A549 (cell line): Measurements from ENCODE around the gene GRIK1. TPM values are rescaled to one million over a fixed set of nuclear protein-coding genes. Genes with fewer than 3 reads are reported as not detected.

Experiments
- ATAC-seq, 2 experiments: fragments of 200-7000 bp in 1 of 2; fragments of >200 bp in 1 of 2; cut with Nextera tagmentation in 1 of 2; cut with Tn5 transposase in 1 of 2; 3 replicates each; pipeline versions ENCODE4 v1.8.0 to v1.9.1; 2018 to 2020; ENCODE audit warnings: mild to moderate bottlenecking in 1 of 2, moderate library complexity in 1 of 2
- CTCF ChIA-PET: fragments of 300-600 bp; sonication (Branson Sonifier 250); formaldehyde crosslinking; extraction: SDS; loops from one replicate; lab custom pipeline; 2021; ENCODE audit warnings: antibody characterized with exemption, inconsistent platforms; lab: Yijun Ruan, JAX
- POLR2A ChIA-PET: fragments of 350-600 bp; formaldehyde crosslinking; extraction: SDS; loops from one replicate; lab custom pipeline; 2021; ENCODE audit warnings: antibody characterized with exemption, inconsistent platforms; lab: Yijun Ruan, JAX
- DNase-seq, 2 experiments: peaks; one replicate each; pipeline versions ENCODE4 v3.0.0 to v3.0.0-alpha.2; 2011 to 2016; ENCODE audit warnings: low read depth in 1 of 2, low spot score in 1 of 2
- FAIRE-seq: peaks from 2 replicates; lab custom pipeline; 2011; peaks lifted over from hg19 to GRCh38; lab: Jason Lieb, UNC
- H3K27ac ChIP-seq, 2 experiments: fragments of >200 bp; sonication (Bioruptor Twin); formaldehyde crosslinking; 3 replicates each; pipeline ENCODE4 v1.5.1; 2016 to 2017
- H3K4me1 ChIP-seq: fragments of >200 bp; sonication (Bioruptor Twin); formaldehyde crosslinking; 3 replicates; pipeline ENCODE4 v1.6.1; 2016
- H3K4me2 ChIP-seq: fragments of >200 bp; sonication (Bioruptor Twin); formaldehyde crosslinking; 3 replicates; pipeline ENCODE4 v1.6.1; 2016
- H3K4me3 ChIP-seq: fragments of >200 bp; sonication (Bioruptor Twin); formaldehyde crosslinking; 3 replicates; pipeline ENCODE4 v1.5.1; 2016
- H3K9me3 ChIP-seq: fragments of >200 bp; sonication (Bioruptor Twin); formaldehyde crosslinking; 3 replicates; pipeline ENCODE4 v1.6.1; 2016
- CHD2 ChIP-seq: fragments of 150-350 bp; IDR thresholded peaks from 2 replicates; pipeline ENCODE4 v1.6.1; 2014; ENCODE audit warnings: low read length; ENCODE audit not compliant: partially characterized antibody
- FOSB ChIP-seq: fragments of 250-450 bp; sonication (Bioruptor Pico); IDR thresholded peaks from 2 replicates; pipeline ENCODE4 v1.5.0; 2020; ENCODE audit warnings: mild to moderate bottlenecking, moderate library complexity
- FOSL2 ChIP-seq, 2 experiments: fragments of 450-650 bp in 1 of 2; fragments of >200 bp in 1 of 2; sonication (Bioruptor Twin) in 1 of 2; formaldehyde crosslinking; IDR thresholded peaks; 2 replicates each; pipeline versions ENCODE4 v1.5.0 to v1.6.1; 2016 to 2020; ENCODE audit warnings: mild to moderate bottlenecking in 1 of 2, moderate library complexity in 1 of 2
- FOXS1 ChIP-seq: fragments of 250-450 bp; sonication (Bioruptor Pico); IDR thresholded peaks from 2 replicates; pipeline ENCODE4 v1.5.0; 2020; ENCODE audit warnings: mild to moderate bottlenecking, moderate library complexity
- JUN ChIP-seq, 2 experiments: fragments of >200 bp; sonication (Bioruptor Twin); formaldehyde crosslinking; IDR thresholded peaks; 2 replicates in 1 of 2; 3 replicates in 1 of 2; pipeline ENCODE4 v1.6.1; 2016 to 2017
- MAFK ChIP-seq: fragments of 450-650 bp; IDR thresholded peaks from 2 replicates; pipeline ENCODE4 v1.6.1; 2014; ENCODE audit not compliant: partially characterized antibody
- MYC ChIP-seq: IDR thresholded peaks from 2 replicates; pipeline ENCODE4 v1.6.1; 2012; ENCODE audit warnings: mild to moderate bottlenecking, inconsistent platforms, low read length, improper control_type of control experiment, borderline replicate concordance
- NFE2L2 ChIP-seq: fragments of 150-350 bp; conservative IDR thresholded peaks from 2 replicates; pipeline ENCODE4 v1.6.1; 2014; ENCODE audit warnings: low read length
- POLR2A ChIP-seq: IDR thresholded peaks from 2 replicates; pipeline ENCODE4 v1.6.1; 2012; ENCODE audit warnings: mild to moderate bottlenecking, low read length
- WGBS: methylation state at CpG from one replicate; pipeline ENCODE4 v1.1.6; 2017; ENCODE audit errors: missing lambda C conversion rate; 5-methylcytosine and 5-hydroxymethylcytosine counted together
- polyA plus RNA-seq, 4 experiments: library from polyadenylated mRNA; depleted of rRNA in 3 of 4; stranded (reverse); fragments of >200 nt; fragmentation: RNase III in 1 of 4; extraction: RNeasy Plus Mini Kit Qiagen cat#74134 plus additional on column Dnase treatment in 1 of 4; gene quantifications; 2 replicates in 3 of 4; 3 replicates in 1 of 4; pipeline ENCODE4 v1.2.3, GENCODE V29; 2011 to 2017
- TF ChIP-seq, protein P1 (sequence below): fragments of >200 bp; sonication (Bioruptor Twin); formaldehyde crosslinking; IDR thresholded peaks from 3 replicates; pipeline ENCODE4 v1.5.1; 2016
- TF ChIP-seq, protein P2 (sequence below): fragments of 200-600 bp; sonication (generic); IDR thresholded peaks from 2 replicates; pipeline ENCODE4 v1.6.1; 2016; ENCODE audit warnings: antibody characterized with exemption, mild to moderate bottlenecking, moderate library complexity
- TF ChIP-seq, protein P3 (sequence below): IDR thresholded peaks from 2 replicates; pipeline ENCODE4 v1.6.1; 2012; ENCODE audit warnings: low read depth, borderline replicate concordance
- TF ChIP-seq, protein P4 (sequence below): IDR thresholded peaks from 2 replicates; pipeline ENCODE4 v1.6.1; 2012

Gene GRIK1
- polyA plus RNA-seq, 2 of the 4 experiments (the other 2 are of a cell fraction), result not detected

DNA sequence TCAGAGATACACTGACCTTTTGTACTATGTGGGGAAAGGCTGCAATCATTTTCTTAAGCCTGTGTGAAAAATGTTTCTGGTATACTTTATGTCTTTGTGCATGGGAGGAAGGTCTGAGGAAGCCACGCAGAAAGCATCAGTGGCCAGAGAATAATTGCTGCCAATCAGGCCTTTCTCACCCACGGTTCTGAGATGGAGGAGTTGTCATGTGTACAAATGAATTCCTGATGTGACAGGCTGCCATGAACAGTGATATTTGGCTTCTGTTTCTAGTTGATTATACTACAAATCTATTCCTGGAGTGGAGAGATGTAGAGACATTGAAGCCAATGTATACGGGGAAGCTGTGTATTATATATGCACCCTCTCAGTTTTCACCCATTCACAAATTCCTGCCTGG, 142.6 kb downstream of the GRIK1 start:
- no peaks in the 10 kb centered on the region for H3K4me1 ChIP-seq
- no peak overlapping the region for H3K4me2 ChIP-seq
- 13% methylated on average over 3 of the region's 3 CpGs for WGBS
- H3K9me3 ChIP-seq, result no peaks in the 10 kb centered on the region
- ChIA-PET CTCF (no interaction called here), POLR2A (interaction anchor here (0.5 kb wide), 1 partner anchor 35 kb away, joined by 4 read pairs; no protein-coding TSS in a partner anchor)
- H3K27ac ChIP-seq, result no peak overlapping the region
- TF ChIP-seq, protein P1, sequence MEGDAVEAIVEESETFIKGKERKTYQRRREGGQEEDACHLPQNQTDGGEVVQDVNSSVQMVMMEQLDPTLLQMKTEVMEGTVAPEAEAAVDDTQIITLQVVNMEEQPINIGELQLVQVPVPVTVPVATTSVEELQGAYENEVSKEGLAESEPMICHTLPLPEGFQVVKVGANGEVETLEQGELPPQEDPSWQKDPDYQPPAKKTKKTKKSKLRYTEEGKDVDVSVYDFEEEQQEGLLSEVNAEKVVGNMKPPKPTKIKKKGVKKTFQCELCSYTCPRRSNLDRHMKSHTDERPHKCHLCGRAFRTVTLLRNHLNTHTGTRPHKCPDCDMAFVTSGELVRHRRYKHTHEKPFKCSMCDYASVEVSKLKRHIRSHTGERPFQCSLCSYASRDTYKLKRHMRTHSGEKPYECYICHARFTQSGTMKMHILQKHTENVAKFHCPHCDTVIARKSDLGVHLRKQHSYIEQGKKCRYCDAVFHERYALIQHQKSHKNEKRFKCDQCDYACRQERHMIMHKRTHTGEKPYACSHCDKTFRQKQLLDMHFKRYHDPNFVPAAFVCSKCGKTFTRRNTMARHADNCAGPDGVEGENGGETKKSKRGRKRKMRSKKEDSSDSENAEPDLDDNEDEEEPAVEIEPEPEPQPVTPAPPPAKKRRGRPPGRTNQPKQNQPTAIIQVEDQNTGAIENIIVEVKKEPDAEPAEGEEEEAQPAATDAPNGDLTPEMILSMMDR, result no peak
- no peak for TF ChIP-seq MYC
- TF ChIP-seq FOSB (CRISPR knock-in tag), result no peak
- no peak for TF ChIP-seq CHD2
- TF ChIP-seq, protein P2, sequence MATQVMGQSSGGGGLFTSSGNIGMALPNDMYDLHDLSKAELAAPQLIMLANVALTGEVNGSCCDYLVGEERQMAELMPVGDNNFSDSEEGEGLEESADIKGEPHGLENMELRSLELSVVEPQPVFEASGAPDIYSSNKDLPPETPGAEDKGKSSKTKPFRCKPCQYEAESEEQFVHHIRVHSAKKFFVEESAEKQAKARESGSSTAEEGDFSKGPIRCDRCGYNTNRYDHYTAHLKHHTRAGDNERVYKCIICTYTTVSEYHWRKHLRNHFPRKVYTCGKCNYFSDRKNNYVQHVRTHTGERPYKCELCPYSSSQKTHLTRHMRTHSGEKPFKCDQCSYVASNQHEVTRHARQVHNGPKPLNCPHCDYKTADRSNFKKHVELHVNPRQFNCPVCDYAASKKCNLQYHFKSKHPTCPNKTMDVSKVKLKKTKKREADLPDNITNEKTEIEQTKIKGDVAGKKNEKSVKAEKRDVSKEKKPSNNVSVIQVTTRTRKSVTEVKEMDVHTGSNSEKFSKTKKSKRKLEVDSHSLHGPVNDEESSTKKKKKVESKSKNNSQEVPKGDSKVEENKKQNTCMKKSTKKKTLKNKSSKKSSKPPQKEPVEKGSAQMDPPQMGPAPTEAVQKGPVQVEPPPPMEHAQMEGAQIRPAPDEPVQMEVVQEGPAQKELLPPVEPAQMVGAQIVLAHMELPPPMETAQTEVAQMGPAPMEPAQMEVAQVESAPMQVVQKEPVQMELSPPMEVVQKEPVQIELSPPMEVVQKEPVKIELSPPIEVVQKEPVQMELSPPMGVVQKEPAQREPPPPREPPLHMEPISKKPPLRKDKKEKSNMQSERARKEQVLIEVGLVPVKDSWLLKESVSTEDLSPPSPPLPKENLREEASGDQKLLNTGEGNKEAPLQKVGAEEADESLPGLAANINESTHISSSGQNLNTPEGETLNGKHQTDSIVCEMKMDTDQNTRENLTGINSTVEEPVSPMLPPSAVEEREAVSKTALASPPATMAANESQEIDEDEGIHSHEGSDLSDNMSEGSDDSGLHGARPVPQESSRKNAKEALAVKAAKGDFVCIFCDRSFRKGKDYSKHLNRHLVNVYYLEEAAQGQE, result no peak
- TF ChIP-seq POLR2A, result no peak
- no peak for TF ChIP-seq NFE2L2
- TF ChIP-seq, protein P3, sequence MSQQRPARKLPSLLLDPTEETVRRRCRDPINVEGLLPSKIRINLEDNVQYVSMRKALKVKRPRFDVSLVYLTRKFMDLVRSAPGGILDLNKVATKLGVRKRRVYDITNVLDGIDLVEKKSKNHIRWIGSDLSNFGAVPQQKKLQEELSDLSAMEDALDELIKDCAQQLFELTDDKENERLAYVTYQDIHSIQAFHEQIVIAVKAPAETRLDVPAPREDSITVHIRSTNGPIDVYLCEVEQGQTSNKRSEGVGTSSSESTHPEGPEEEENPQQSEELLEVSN, result no peak
- TF ChIP-seq, all 56 proteins: peak for 0
- FAIRE-seq (no peak), ATAC-seq (no peak), DNase-seq (no peak)
- no peak overlapping the region for H3K4me3 ChIP-seq

DNA sequence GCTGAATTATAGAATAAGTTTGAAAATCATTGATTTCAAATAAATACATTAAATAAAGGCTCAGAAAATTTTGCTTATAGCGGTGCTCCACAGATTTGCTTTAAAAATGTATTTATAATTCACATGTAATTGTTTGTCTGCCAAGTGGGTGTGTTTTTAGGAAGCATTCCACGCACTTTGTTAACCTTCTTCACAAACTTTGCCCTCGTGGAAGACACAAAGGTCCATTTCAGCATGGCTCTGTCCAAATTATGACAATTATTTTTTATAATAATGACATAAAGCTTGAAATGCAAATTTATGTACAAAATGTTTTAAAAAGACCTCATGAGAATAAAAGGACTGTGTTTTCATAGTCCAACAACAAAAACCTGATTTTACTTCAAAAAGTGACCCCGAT, 146.1 kb downstream of the GRIK1 start:
- TF ChIP-seq JUN (IDR thresholded peaks at IDR 0.05) (no peak), FOXS1 (CRISPR knock-in tag) (no peak), MAFK (no peak), FOSL2 (IDR thresholded peaks at IDR 0.05) (no peak), FOSL2 (CRISPR knock-in tag; IDR thresholded peaks at IDR 0.05) (no peak)
- TF ChIP-seq, protein P2, result no peak
- TF ChIP-seq, protein P4, sequence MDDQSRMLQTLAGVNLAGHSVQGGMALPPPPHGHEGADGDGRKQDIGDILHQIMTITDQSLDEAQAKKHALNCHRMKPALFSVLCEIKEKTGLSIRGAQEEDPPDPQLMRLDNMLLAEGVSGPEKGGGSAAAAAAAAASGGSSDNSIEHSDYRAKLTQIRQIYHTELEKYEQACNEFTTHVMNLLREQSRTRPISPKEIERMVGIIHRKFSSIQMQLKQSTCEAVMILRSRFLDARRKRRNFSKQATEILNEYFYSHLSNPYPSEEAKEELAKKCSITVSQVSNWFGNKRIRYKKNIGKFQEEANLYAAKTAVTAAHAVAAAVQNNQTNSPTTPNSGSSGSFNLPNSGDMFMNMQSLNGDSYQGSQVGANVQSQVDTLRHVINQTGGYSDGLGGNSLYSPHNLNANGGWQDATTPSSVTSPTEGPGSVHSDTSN, result no peak
- POLR2A ChIA-PET, result no interaction called here
- FAIRE-seq, result no peak

More for the DNA sequence above, 146.1 kb downstream of the GRIK1 start:
- DNase-seq (no peak), ATAC-seq (no peak)
- Histone ChIP-seq H3K9me3 (no peaks in the 10 kb centered on the region), H3K27ac (no peak overlapping the region), H3K4me3 (no peak overlapping the region), H3K4me2 (no peak overlapping the region), H3K4me1 (no peaks in the 10 kb centered on the region)
- 4% methylated on average over 4 of the region's 4 CpGs for WGBS
- CTCF ChIA-PET, result no interaction called here
